Naive thymus-derived CD4-positive, alpha-beta T cell (primary cell): ENCODE results near the gene F8. TPM values are rescaled to one million over a fixed set of nuclear protein-coding genes. Genes with fewer than 3 reads are reported as not detected.
A peak's percentile ranks its signal among the peaks of the same experiment; 100 is the strongest.

Experiments
- ATAC-seq: fragments of 150-1000 bp; cut with Tn5 transposase; 2 replicates; pipeline ENCODE4 v1.10.0; 2021; ENCODE audit warnings: mild to moderate bottlenecking, moderate library complexity
- CTCF ChIA-PET: fragments of 350-600 bp; sonication (Branson Sonifier 250); formaldehyde crosslinking; loops from one replicate; lab custom pipeline; 2021; ENCODE audit warnings: antibody characterized with exemption; lab: Charles Lee
- POLR2A ChIA-PET: fragments of 350-600 bp; sonication (Branson Sonifier 250); formaldehyde crosslinking; loops from one replicate; lab custom pipeline; 2021; ENCODE audit warnings: antibody characterized with exemption, inconsistent platforms; lab: Charles Lee
- DNase-seq, 9 donors: peaks; one replicate each; pipeline versions ENCODE4 v3.0.0 to v3.0.0-alpha.2; 2020 to 2022; ENCODE audit warnings: mixed read lengths in 1 of 9
- H3K27ac ChIP-seq: one replicate; pipeline ENCODE4 v1.7.0; 2013; ENCODE audit warnings: mild to moderate bottlenecking, low read depth, low read length, moderate library complexity
- H3K27me3 ChIP-seq, 2 donors: one replicate each; pipeline ENCODE4 v1.7.0; 2013; ENCODE audit warnings: low read length in 2 of 2, mild to moderate bottlenecking in 2 of 2, moderate library complexity in 2 of 2; ENCODE audit not compliant: control insufficient read depth in 2 of 2, insufficient read depth in 2 of 2
- H3K36me3 ChIP-seq, 3 experiments: 1 replicate in 2 of 3; 2 replicates in 1 of 3; pipeline ENCODE4 v1.7.0; 2013; ENCODE audit warnings: low read length in 3 of 3, mild to moderate bottlenecking in 3 of 3, moderate library complexity in 1 of 3; ENCODE audit not compliant: insufficient read depth in 3 of 3, control insufficient read depth in 2 of 3
- H3K4me1 ChIP-seq, 2 donors: one replicate each; pipeline ENCODE4 v1.7.0; 2013; ENCODE audit warnings: low read length in 2 of 2, mild to moderate bottlenecking in 2 of 2, moderate library complexity in 1 of 2; ENCODE audit not compliant: control insufficient read depth in 2 of 2, insufficient read depth in 2 of 2
- H3K4me3 ChIP-seq: 2 replicates; pipeline ENCODE4 v1.7.0; 2013; ENCODE audit warnings: mild to moderate bottlenecking, low read length
- H3K9me3 ChIP-seq, 3 experiments: 1 replicate in 2 of 3; 2 replicates in 1 of 3; pipeline ENCODE4 v1.7.0; 2013; ENCODE audit warnings: low read length in 3 of 3; ENCODE audit not compliant: control insufficient read depth in 2 of 3
- H3K27ac Mint-ChIP-seq, 9 donors: one replicate each; pipeline ENCODE4 v1.8.0; 2020 to 2022; ENCODE audit warnings: mixed read lengths in 9 of 9, mild to moderate bottlenecking in 8 of 9, moderate library complexity in 5 of 9, inconsistent platforms in 2 of 9
- H3K27me3 Mint-ChIP-seq, 5 donors: one replicate each; pipeline ENCODE4 v1.8.0; 2021 to 2022; ENCODE audit warnings: mixed read lengths in 5 of 5, mild to moderate bottlenecking in 1 of 5
- H3K36me3 Mint-ChIP-seq, 5 donors: one replicate each; pipeline ENCODE4 v1.8.0; 2020 to 2022; ENCODE audit warnings: mixed read lengths in 5 of 5, mild to moderate bottlenecking in 3 of 5, inconsistent platforms in 1 of 5
- H3K4me1 Mint-ChIP-seq, 7 donors: one replicate each; pipeline ENCODE4 v1.8.0; 2020 to 2022; ENCODE audit warnings: mixed read lengths in 7 of 7, mild to moderate bottlenecking in 3 of 7, inconsistent platforms in 1 of 7
- H3K4me3 Mint-ChIP-seq, 10 donors: one replicate each; pipeline ENCODE4 v1.8.0; 2020 to 2022; ENCODE audit warnings: mild to moderate bottlenecking in 10 of 10, mixed read lengths in 10 of 10, moderate library complexity in 6 of 10, inconsistent platforms in 2 of 10
- H3K9me3 Mint-ChIP-seq, 11 donors: one replicate each; pipeline ENCODE4 v1.8.0; 2020 to 2022; ENCODE audit warnings: mixed read lengths in 11 of 11, mild to moderate bottlenecking in 4 of 11, inconsistent platforms in 1 of 11, moderate library complexity in 1 of 11
- intact Hi-C, 2 donors: fragments of 100-400 bp; cut with micrococcal nuclease; formaldehyde crosslinking; loops; one replicate each; pipeline ENCODE4 v1.15.1; 2023
- polyA plus RNA-seq, 2 donors: library from polyadenylated mRNA; unstranded; fragments of 300-500 nt; fragmentation: Illumina TruSeq; gene quantifications; one replicate each; pipeline ENCODE4 v1.2.3, GENCODE V29; 2021
- total RNA-seq, 6 experiments: library from RNA in 5 of 6; stranded (reverse) in 5 of 6; gene quantifications; 1 replicate in 5 of 6; 2 replicates in 1 of 6; pipeline ENCODE4 v1.2.3 and lab custom pipeline; 2021 to 2026

F8 gene
- total and polyA plus RNA-seq, 7 experiments from 2014 or later = 0.61 to 5.7 (median 1.3) TPM

GRCh38 chrX:154840856-154841255, 181.7 kb downstream of the F8 start:
- Histone ChIP-seq H3K4me1 (no peaks in the 10 kb centered on the region), H3K4me3 (no peak overlapping the region), H3K27ac (no peak overlapping the region), H3K9me3 (no peaks in the 10 kb centered on the region), H3K27me3 (no peaks in the 10 kb centered on the region), H3K36me3 (no peaks in the 10 kb centered on the region)
- POLR2A ChIA-PET = no interaction called here
- CTCF ChIA-PET = interaction anchor here (0.7 to 1.0 kb wide), 2 partner anchors 13 to 231 kb away, joined by 3 read pairs; no protein-coding TSS in a partner anchor
- Mint-ChIP-seq H3K4me3 (no peak overlapping the region), H3K27me3 (peaks cover 0 to 6% (median 0%) of the 10 kb centered on the region in 5 donors), H3K36me3 (no peaks in the 10 kb centered on the region), H3K9me3 (peaks cover 0 to 2% (median 0%) of the 10 kb centered on the region in 11 donors), H3K27ac (no peak overlapping the region), H3K4me1 (peaks cover 0 to 11% (median 0%) of the 10 kb centered on the region in 7 donors)
- intact Hi-C loops = loop anchor here (1.0 to 5.0 kb wide), 5 partner anchors 39 to 126 kb away; no protein-coding TSS in a partner anchor
- DNase-seq (peak in 7 of 9 donors; percentile 2 to 50 (median 34)), ATAC-seq (peak; percentile 69)

- no peak overlapping the region for H3K4me3 Mint-ChIP-seq
- CTCF ChIA-PET = no interaction called here
- ATAC-seq (no peak), DNase-seq (no peak)
- no peaks in the 10 kb centered on the region for H3K9me3 ChIP-seq
- H3K9me3 Mint-ChIP-seq = peaks cover 0 to 2% (median 0%) of the 10 kb centered on the region in 11 donors
- H3K4me3 ChIP-seq = no peak overlapping the region
- H3K36me3 Mint-ChIP-seq = no peaks in the 10 kb centered on the region
- peaks cover 0 to 16% (median 0%) of the 10 kb centered on the region in 7 donors for H3K4me1 Mint-ChIP-seq
- no peaks in the 10 kb centered on the region for H3K36me3 ChIP-seq
- no peaks in the 10 kb centered on the region for H3K4me1 ChIP-seq
- peaks cover 0 to 4% (median 0%) of the 10 kb centered on the region in 5 donors for H3K27me3 Mint-ChIP-seq
- POLR2A ChIA-PET = no interaction called here
- no peaks in the 10 kb centered on the region for H3K27me3 ChIP-seq
- no peak overlapping the region for H3K27ac ChIP-seq
- no peak overlapping the region for H3K27ac Mint-ChIP-seq
- intact Hi-C loops = no loop called here
Measured at GRCh38 chrX:154836163-154836562, 186.4 kb downstream of the F8 start.

GRCh38 chrX:154834562-154834961, 188.0 kb downstream of the F8 start, which contains the start of gene SMIM9:
Gene SMIM9 (minus strand): TSS chrX:154834662. CDS start chrX:154830856, 3,806 bp downstream.
- intact Hi-C loops = no loop called here

GRCh38 chrX:154833746-154834274, 188.7 kb downstream of the F8 start:
- DNase-seq (no peak), ATAC-seq (no peak)
- Mint-ChIP-seq H3K36me3 (peaks cover 0 to 1% (median 0%) of the 10 kb centered on the region in 5 donors), H3K9me3 (peaks cover 0 to 2% (median 0%) of the 10 kb centered on the region in 11 donors), H3K27me3 (peaks cover 0 to 4% (median 0%) of the 10 kb centered on the region in 5 donors), H3K4me3 (no peak overlapping the region), H3K4me1 (peaks cover 0 to 22% (median 0%) of the 10 kb centered on the region in 7 donors), H3K27ac (no peak overlapping the region)
- no peaks in the 10 kb centered on the region for H3K36me3 ChIP-seq
- ChIA-PET POLR2A (interaction anchor here (0.8 to 0.9 kb wide), 2 partner anchors 83 to 141 kb away, joined by 3 read pairs; partner anchors contain the start of gene GAB3), CTCF (interaction anchor here (1.5 kb wide), 1 partner anchor 85 kb away, joined by 3 read pairs; no protein-coding TSS in a partner anchor)
- H3K27ac ChIP-seq = no peak overlapping the region
- H3K27me3 ChIP-seq = no peaks in the 10 kb centered on the region
- no peak overlapping the region for H3K4me3 ChIP-seq
- intact Hi-C loops = no loop called here
- H3K4me1 ChIP-seq = no peaks in the 10 kb centered on the region
- no peaks in the 10 kb centered on the region for H3K9me3 ChIP-seq

More at GRCh38 chrX:154834562-154834961, 188.0 kb downstream of the F8 start, which contains the start of gene SMIM9:
- Mint-ChIP-seq H3K36me3 (peaks cover 0 to 1% (median 0%) of the 10 kb centered on the region in 5 donors), H3K27ac (no peak within 1 kb of the TSS), H3K4me1 (peaks cover 0 to 21% (median 0%) of the 10 kb centered on the region in 7 donors), H3K9me3 (peaks cover 0 to 2% (median 0%) of the 10 kb centered on the region in 11 donors), H3K27me3 (peaks cover 0 to 4% (median 0%) of the 10 kb centered on the region in 5 donors), H3K4me3 (no peak within 1 kb of the TSS)
- no peak within 1 kb of the TSS for H3K4me3 ChIP-seq
- H3K27ac ChIP-seq = no peak within 1 kb of the TSS
- no peaks in the 10 kb centered on the region for H3K27me3 ChIP-seq
- no peaks in the 10 kb centered on the region for H3K36me3 ChIP-seq
- no peaks in the 10 kb centered on the region for H3K4me1 ChIP-seq
- H3K9me3 ChIP-seq = no peaks in the 10 kb centered on the region
- ATAC-seq (no peak), DNase-seq (no peak)
- ChIA-PET POLR2A (interaction anchor here (0.8 to 0.9 kb wide), 2 partner anchors 83 to 142 kb away, joined by 3 read pairs; partner anchors contain the start of gene GAB3), CTCF (interaction anchor here (1.5 kb wide), 1 partner anchor 86 kb away, joined by 3 read pairs; no protein-coding TSS in a partner anchor)

GRCh38 chrX:154829926-154830442, 192.5 kb downstream of the F8 start:
- intact Hi-C loops = no loop called here
- Histone ChIP-seq H3K36me3 (no peaks in the 10 kb centered on the region), H3K27me3 (no peaks in the 10 kb centered on the region), H3K4me3 (no peak overlapping the region), H3K27ac (no peak overlapping the region), H3K4me1 (no peaks in the 10 kb centered on the region), H3K9me3 (no peaks in the 10 kb centered on the region)
- DNase-seq (no peak), ATAC-seq (no peak)
- ChIA-PET POLR2A (no interaction called here), CTCF (no interaction called here)
- H3K4me3 Mint-ChIP-seq = peak overlapping the region in 1 of 10 donors; percentile 4
- peaks cover 0 to 1% (median 0%) of the 10 kb centered on the region in 5 donors for H3K36me3 Mint-ChIP-seq
- peaks cover 0 to 4% (median 0%) of the 10 kb centered on the region in 5 donors for H3K27me3 Mint-ChIP-seq
- peaks cover 0 to 25% (median 0%) of the 10 kb centered on the region in 7 donors for H3K4me1 Mint-ChIP-seq
- no peaks in the 10 kb centered on the region for H3K9me3 Mint-ChIP-seq
- no peak overlapping the region for H3K27ac Mint-ChIP-seq

- DNase-seq = no peak
- ChIA-PET CTCF (no interaction called here), POLR2A (no interaction called here)
- Histone ChIP-seq H3K9me3 (no peaks in the 10 kb centered on the region), H3K4me3 (no peak overlapping the region), H3K4me1 (no peaks in the 10 kb centered on the region), H3K27ac (no peak overlapping the region), H3K36me3 (no peaks in the 10 kb centered on the region), H3K27me3 (no peaks in the 10 kb centered on the region)
- H3K36me3 Mint-ChIP-seq = peaks cover 0 to 1% (median 0%) of the 10 kb centered on the region in 5 donors
- no peak overlapping the region for H3K4me3 Mint-ChIP-seq
- peaks cover 0 to 4% (median 0%) of the 10 kb centered on the region in 5 donors for H3K27me3 Mint-ChIP-seq
- peak overlapping the region in 2 of 9 donors; percentile 8 to 32 for H3K27ac Mint-ChIP-seq
- no peaks in the 10 kb centered on the region for H3K9me3 Mint-ChIP-seq
- intact Hi-C loops = no loop called here
- ATAC-seq = no peak
- H3K4me1 Mint-ChIP-seq = peaks cover 0 to 25% (median 0%) of the 10 kb centered on the region in 7 donors
Measured at GRCh38 chrX:154829134-154829533, 193.4 kb downstream of the F8 start.
